Measurements from ENCODE around the gene PSD.

The PSD gene

GRCh38 chr10:102438374-102438773, 19.8 kb upstream of the PSD start:
- TF ChIP-seq ZFX (IDR thresholded peaks at IDR 0.05; ENCODE audit: borderline replicate concordance), result no peak
- TF ChIP-seq CTCF (IDR thresholded peaks at IDR 0.05), result no peak
- no peak overlapping the region for H3K27ac ChIP-seq

GRCh38 chr10:102437515-102437914, 18.9 kb upstream of the PSD start:
- no peak overlapping the region for H3K27ac ChIP-seq
- TF ChIP-seq CTCF (IDR thresholded peaks at IDR 0.05) (no peak), ZFX (IDR thresholded peaks at IDR 0.05; ENCODE audit: borderline replicate concordance) (no peak)

GRCh38 chr10:102436312-102436711, 17.7 kb upstream of the PSD start:
- no peak for TF ChIP-seq ZFX (IDR thresholded peaks at IDR 0.05; ENCODE audit: borderline replicate concordance)
- no peak for TF ChIP-seq CTCF (IDR thresholded peaks at IDR 0.05)
- no peak overlapping the region for H3K27ac ChIP-seq

GRCh38 chr10:102435529-102436233, 17.1 kb upstream of the PSD start:
- TF ChIP-seq CTCF (IDR thresholded peaks at IDR 0.05), result no peak
- no peak for TF ChIP-seq ZFX (IDR thresholded peaks at IDR 0.05; ENCODE audit: borderline replicate concordance)
- no peak overlapping the region for H3K27ac ChIP-seq

- TF ChIP-seq ZFX (IDR thresholded peaks at IDR 0.05; ENCODE audit: borderline replicate concordance) (no peak), CTCF (IDR thresholded peaks at IDR 0.05) (no peak)
- H3K27ac ChIP-seq, result no peak overlapping the region
Observed at GRCh38 chr10:102435133-102435497, 16.5 kb upstream of the PSD start.

- TF ChIP-seq ZFX (IDR thresholded peaks at IDR 0.05; ENCODE audit: borderline replicate concordance) (no peak), CTCF (IDR thresholded peaks at IDR 0.05) (no peak)
- H3K27ac ChIP-seq, result no peak overlapping the region
Observed at GRCh38 chr10:102434394-102435132, 16.0 kb upstream of the PSD start.

GRCh38 chr10:102433619-102434046, 15.0 kb upstream of the PSD start:
- TF ChIP-seq ZFX (IDR thresholded peaks at IDR 0.05; ENCODE audit: borderline replicate concordance) (no peak), CTCF (IDR thresholded peaks at IDR 0.05) (no peak)

More at GRCh38 chr10:102433619-102434046, 15.0 kb upstream of the PSD start:
- H3K27ac ChIP-seq, result no peak overlapping the region
